Keratinocyte (primary cell): ENCODE data around the gene SEC14L5. TPM values are rescaled to one million over a fixed set of nuclear protein-coding genes. Genes with fewer than 3 reads are reported as not detected.

ENCODE experiments used
- DNase-seq: peaks from one replicate; pipeline ENCODE4 v3.0.0-alpha.2; 2011; ENCODE audit warnings: low read depth, missing footprints, low spot score
- FAIRE-seq: peaks from 2 replicates; lab custom pipeline; 2011; peaks lifted over from hg19 to GRCh38; lab: Jason Lieb, UNC
- H2AFZ ChIP-seq: 2 replicates; pipeline ENCODE4 v1.6.0; 2012; ENCODE audit warnings: low read length, control low read depth, inconsistent platforms; ENCODE audit not compliant: control insufficient read depth
- H3K27ac ChIP-seq: 2 replicates; pipeline ENCODE4 v1.5.1; 2011; ENCODE audit warnings: low read length; ENCODE audit not compliant: control insufficient read depth, insufficient read depth
- H3K27me3 ChIP-seq: 3 replicates; pipeline ENCODE4 v1.6.0; 2011; ENCODE audit warnings: low read length; ENCODE audit not compliant: control insufficient read depth, insufficient read depth; ENCODE audit errors: extremely low read depth
- H3K36me3 ChIP-seq, 2 experiments: 2 replicates in 1 of 2; 3 replicates in 1 of 2; pipeline ENCODE4 v1.5.1; 2011; ENCODE audit warnings: low read length in 2 of 2, mild to moderate bottlenecking in 1 of 2; ENCODE audit not compliant: control insufficient read depth in 2 of 2, insufficient read depth in 2 of 2; ENCODE audit errors: extremely low read depth in 1 of 2
- H3K4me1 ChIP-seq: 3 replicates; pipeline ENCODE4 v1.5.1; 2011; ENCODE audit warnings: low read length; ENCODE audit not compliant: control insufficient read depth, insufficient read depth; ENCODE audit errors: extremely low read depth
- H3K4me2 ChIP-seq: 3 replicates; pipeline ENCODE4 v1.6.0; 2011; ENCODE audit warnings: low read depth, low read length; ENCODE audit not compliant: control insufficient read depth, insufficient read depth; ENCODE audit errors: extremely low read depth
- H3K4me3 ChIP-seq, 3 experiments: fragments of 200-600 bp in 1 of 3; sonication (generic) in 1 of 3; 2 replicates in 2 of 3; 3 replicates in 1 of 3; pipeline ENCODE4 v1.5.1; 2011 to 2016; ENCODE audit warnings: low read length in 3 of 3, mild to moderate bottlenecking in 3 of 3, control low read depth in 2 of 3, inconsistent platforms in 1 of 3, low read depth in 1 of 3, mixed read lengths in 1 of 3, mixed run types in 1 of 3, moderate library complexity in 1 of 3; ENCODE audit not compliant: control insufficient read depth in 2 of 3, insufficient read depth in 2 of 3; ENCODE audit errors: extremely low read depth in 1 of 3
- H3K79me2 ChIP-seq: 2 replicates; pipeline ENCODE4 v1.6.0; 2012; ENCODE audit warnings: low read length; ENCODE audit not compliant: control insufficient read depth, insufficient read depth
- H3K9ac ChIP-seq: 3 replicates; pipeline ENCODE4 v1.6.0; 2011; ENCODE audit warnings: low read length; ENCODE audit not compliant: control insufficient read depth, insufficient read depth; ENCODE audit errors: extremely low read depth
- H3K9me1 ChIP-seq: 3 replicates; pipeline ENCODE4 v1.6.0; 2011; ENCODE audit warnings: low read length; ENCODE audit not compliant: control insufficient read depth, insufficient read depth; ENCODE audit errors: extremely low read depth
- H3K9me3 ChIP-seq: 2 replicates; pipeline ENCODE4 v1.5.1; 2012; ENCODE audit warnings: low read depth, low read length; ENCODE audit not compliant: control insufficient read depth
- H4K20me1 ChIP-seq: 3 replicates; pipeline ENCODE4 v1.6.0; 2011; ENCODE audit warnings: low read length; ENCODE audit not compliant: control insufficient read depth, insufficient read depth; ENCODE audit errors: extremely low read depth
- CTCF ChIP-seq, 3 experiments: IDR thresholded peaks in 1 of 3; conservative IDR thresholded peaks in 1 of 3; optimal IDR thresholded peaks in 1 of 3; 2 replicates in 2 of 3; 3 replicates in 1 of 3; pipeline versions ENCODE3 to v1.5.1; 2011; ENCODE audit warnings: low read length in 3 of 3, mild to moderate bottlenecking in 3 of 3, moderate library complexity in 2 of 3, control low read depth in 1 of 3, inconsistent platforms in 1 of 3; ENCODE audit not compliant: insufficient read depth in 2 of 3; ENCODE audit errors: extremely low read depth in 1 of 3
- EZH2 ChIP-seq: IDR thresholded peaks from one replicate; pipeline ENCODE4 v1.6.1; 2012; ENCODE audit warnings: inconsistent platforms, mild to moderate bottlenecking, low read length, moderate library complexity
- dilution Hi-C: fragments of 300-500 bp; cut with MboI; formaldehyde crosslinking; loops from one replicate; pipeline ENCODE4 v1.7.0; 2020; ENCODE audit warnings: low sequenced_read_pairs; ENCODE audit not compliant: extremely low pct_ligation_motif_present
- polyA plus RNA-seq, 5 experiments: library from polyadenylated mRNA; depleted of rRNA in 3 of 5; stranded (reverse) in 3 of 5; stranded (forward) in 1 of 5; unstranded in 1 of 5; fragments of >200 nt; gene quantifications; 1 replicate in 1 of 5; 2 replicates in 3 of 5; 3 replicates in 1 of 5; pipeline versions ENCODE4 v1.2.1 to v1.2.3, GENCODE V29; 2011 to 2012; ENCODE audit warnings: missing spikeins in 2 of 5, low read depth in 1 of 5, low replicate concordance in 1 of 5

Gene SEC14L5
- polyA plus RNA-seq, 1 donor (not counting 4 experiments of a cell fraction or from before 2014, with no cell fraction given): 0.08 TPM

GRCh38 chr16:5027575-5028235 is 69.6 kb downstream of the SEC14L5 start:
- Histone ChIP-seq H3K9me3 (no peaks in the 10 kb centered on the region), H4K20me1 (no peaks in the 10 kb centered on the region), H3K9ac (no peak overlapping the region), H3K4me2 (no peak overlapping the region), H3K9me1 (no peaks in the 10 kb centered on the region), H3K36me3 (peaks cover 0 to 4% of the 10 kb centered on the region in 2 experiments), H2AFZ (no peak overlapping the region), H3K27me3 (no peaks in the 10 kb centered on the region), H3K27ac (no peak overlapping the region), H3K4me3 (no peak overlapping the region), H3K79me2 (no peaks in the 10 kb centered on the region), H3K4me1 (peaks cover 2% of the 10 kb centered on the region)
- TF ChIP-seq EZH2: no peak
- TF ChIP-seq CTCF (optimal IDR thresholded peaks at IDR 0.05 in 1 of 3, IDR thresholded peaks at IDR 0.05 in 1 of 3, conservative IDR thresholded peaks at IDR 0.05 in 1 of 3; ENCODE audit: extremely low read depth in 1 of 3, insufficient read depth in 2 of 3, low read length in 3 of 3): no peak
- DNase-seq: no peak
- no peak for FAIRE-seq
- dilution Hi-C loops: no loop called here

- no peak overlapping the region for H3K4me3 ChIP-seq
- peaks cover 0 to 4% of the 10 kb centered on the region in 2 experiments for H3K36me3 ChIP-seq
- no peak overlapping the region for H3K9ac ChIP-seq
- TF ChIP-seq CTCF (optimal IDR thresholded peaks at IDR 0.05 in 1 of 3, IDR thresholded peaks at IDR 0.05 in 1 of 3, conservative IDR thresholded peaks at IDR 0.05 in 1 of 3; ENCODE audit: extremely low read depth in 1 of 3, insufficient read depth in 2 of 3, low read length in 3 of 3) (no peak), EZH2 (no peak)
- no peak for FAIRE-seq
- peaks cover 7% of the 10 kb centered on the region for H3K4me1 ChIP-seq
- dilution Hi-C loops: no loop called here
- no peaks in the 10 kb centered on the region for H3K9me1 ChIP-seq
- no peaks in the 10 kb centered on the region for H4K20me1 ChIP-seq
- no peaks in the 10 kb centered on the region for H3K27me3 ChIP-seq
- no peak overlapping the region for H2AFZ ChIP-seq
- no peak overlapping the region for H3K27ac ChIP-seq
- H3K4me2 ChIP-seq: no peak overlapping the region
- no peaks in the 10 kb centered on the region for H3K9me3 ChIP-seq
- no peaks in the 10 kb centered on the region for H3K79me2 ChIP-seq
- DNase-seq: no peak
Measured at GRCh38 chr16:5028950-5029475, 70.9 kb downstream of the SEC14L5 start.
